Measurements from ENCODE around the gene ESPL1. TPM values are rescaled to one million over a fixed set of nuclear protein-coding genes. Genes with fewer than 3 reads are reported as not detected.
A peak's percentile ranks its signal among the peaks of the same experiment; 100 is the strongest.

The ESPL1 gene
- total and polyA plus RNA-seq, 2 of the 13 experiments (the other 11 are each of a cell fraction or from before 2014, with no cell fraction given): 5.8 to 11.5 TPM

DNA sequence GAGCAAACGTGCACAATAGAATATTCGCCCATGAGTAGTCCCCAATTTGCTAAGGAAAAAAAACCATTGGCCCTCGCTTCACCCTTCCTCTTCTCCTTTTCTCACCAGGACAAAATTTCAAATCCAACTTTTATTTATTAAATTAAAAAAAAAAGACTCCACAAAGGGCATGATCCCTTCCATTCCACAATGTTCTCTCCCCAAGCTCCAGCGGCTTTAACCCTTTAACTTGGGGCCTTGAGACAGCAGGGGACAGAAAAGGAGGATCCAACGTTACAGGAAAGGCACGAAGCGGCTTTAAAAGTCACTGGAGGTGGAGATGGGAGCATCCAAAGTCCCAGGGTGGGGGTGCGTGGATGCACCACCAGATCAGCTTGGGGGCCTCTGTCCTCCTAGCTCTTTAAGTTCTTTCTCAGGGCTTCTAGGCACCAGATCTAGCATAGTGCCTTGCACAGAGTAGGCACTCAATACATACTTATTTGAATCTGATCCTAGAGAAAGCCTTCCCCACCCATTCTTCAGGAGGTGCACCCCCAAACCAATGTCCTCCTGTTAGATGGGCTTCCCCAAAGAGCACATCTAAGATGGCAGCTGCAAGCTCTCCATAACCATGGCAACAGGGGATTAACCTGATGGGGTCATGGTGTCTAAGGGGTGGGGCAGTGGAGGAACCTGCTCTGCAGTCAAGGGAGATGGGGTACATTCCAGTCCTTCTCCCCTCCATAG lies 58.5 kb downstream of the ESPL1 start:
- Histone ChIP-seq H3K79me2 (ENCODE audit: insufficient read depth, low read length) (no peaks in the 10 kb centered on the region), H4K20me1 (ENCODE audit: insufficient read depth, low read length) (no peaks in the 10 kb centered on the region), H2AFZ (ENCODE audit: low read length) (no peak overlapping the region), H3K9me3 (ENCODE audit: low read length) (no peaks in the 10 kb centered on the region), H3K36me3 (replicated peaks in 1 of 2; ENCODE audit: control insufficient read depth in 1 of 2, insufficient read depth in 2 of 2, low read length in 2 of 2) (no peaks in the 10 kb centered on the region), H3K9ac (ENCODE audit: insufficient read depth, low read depth, low read length) (no peak overlapping the region), H3K4me3 (replicated peaks in 1 of 3; ENCODE audit: insufficient read depth in 1 of 3, low read depth in 2 of 3, low read length in 3 of 3) (no peak overlapping the region), H3K27me3 (ENCODE audit: control insufficient read depth in 1 of 2, insufficient read depth in 2 of 2, low read length in 2 of 2) (peaks cover 3 to 18% of the 10 kb centered on the region in 2 experiments; a peak in 4 of 5 replicates), H3K4me2 (ENCODE audit: low read depth, low read length) (no peak overlapping the region), H3K4me1 (ENCODE audit: insufficient read depth, low read length) (peaks cover 45% of the 10 kb centered on the region), H3K27ac (ENCODE audit: extremely low read length, insufficient read depth, low read length) (no peak overlapping the region)
- ChIA-PET POLR2A (interaction anchor here (0.9 to 3.2 kb wide), 3 partner anchors 18 to 115 kb away, joined by 3 to 23 read pairs (median 4); partner anchors contain the start of gene PRR13), CTCF (ENCODE audit: low intra/inter-chr PET ratio, low total read pairs) (interaction anchor here (1.9 kb wide), 1 partner anchor 18 kb away, joined by 6 read pairs; no protein-coding TSS in a partner anchor)
- FAIRE-seq (no peak), DNase-seq (ENCODE audit: low spot score) (no peak), ATAC-seq (no peak)
- in situ Hi-C loops (cut with HindIII; ENCODE audit: extremely low pct_ligation_motif_present, low pct_unique_long_range_greater_than_20kb) (loop anchor here (5.0 kb wide), 1 partner anchor 176 kb away; the partner anchor contains the start of gene TARBP2), intact Hi-C loops (cut with micrococcal nuclease; ENCODE audit: unreplicated experiment) (no loop called here)
- WGBS (ENCODE audit: low lambda C conversion rate): 82% methylated on average over 8 of the region's 8 CpGs
- TF ChIP-seq ZNF652 (CRISPR knock-in tag; IDR thresholded peaks at IDR 0.05; ENCODE audit: borderline replicate concordance, low read depth): peak; percentile 57; the same call in 1 of the 2 replicates
- TF ChIP-seq, protein P1, sequence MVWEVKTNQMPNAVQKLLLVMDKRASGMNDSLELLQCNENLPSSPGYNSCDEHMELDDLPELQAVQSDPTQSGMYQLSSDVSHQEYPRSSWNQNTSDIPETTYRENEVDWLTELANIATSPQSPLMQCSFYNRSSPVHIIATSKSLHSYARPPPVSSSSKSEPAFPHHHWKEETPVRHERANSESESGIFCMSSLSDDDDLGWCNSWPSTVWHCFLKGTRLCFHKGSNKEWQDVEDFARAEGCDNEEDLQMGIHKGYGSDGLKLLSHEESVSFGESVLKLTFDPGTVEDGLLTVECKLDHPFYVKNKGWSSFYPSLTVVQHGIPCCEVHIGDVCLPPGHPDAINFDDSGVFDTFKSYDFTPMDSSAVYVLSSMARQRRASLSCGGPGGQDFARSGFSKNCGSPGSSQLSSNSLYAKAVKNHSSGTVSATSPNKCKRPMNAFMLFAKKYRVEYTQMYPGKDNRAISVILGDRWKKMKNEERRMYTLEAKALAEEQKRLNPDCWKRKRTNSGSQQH (CRISPR knock-in tag; IDR thresholded peaks at IDR 0.05; ENCODE audit: low read depth): no peak
- BruUV-seq (replicated peaks): no TSS peak

DNA sequence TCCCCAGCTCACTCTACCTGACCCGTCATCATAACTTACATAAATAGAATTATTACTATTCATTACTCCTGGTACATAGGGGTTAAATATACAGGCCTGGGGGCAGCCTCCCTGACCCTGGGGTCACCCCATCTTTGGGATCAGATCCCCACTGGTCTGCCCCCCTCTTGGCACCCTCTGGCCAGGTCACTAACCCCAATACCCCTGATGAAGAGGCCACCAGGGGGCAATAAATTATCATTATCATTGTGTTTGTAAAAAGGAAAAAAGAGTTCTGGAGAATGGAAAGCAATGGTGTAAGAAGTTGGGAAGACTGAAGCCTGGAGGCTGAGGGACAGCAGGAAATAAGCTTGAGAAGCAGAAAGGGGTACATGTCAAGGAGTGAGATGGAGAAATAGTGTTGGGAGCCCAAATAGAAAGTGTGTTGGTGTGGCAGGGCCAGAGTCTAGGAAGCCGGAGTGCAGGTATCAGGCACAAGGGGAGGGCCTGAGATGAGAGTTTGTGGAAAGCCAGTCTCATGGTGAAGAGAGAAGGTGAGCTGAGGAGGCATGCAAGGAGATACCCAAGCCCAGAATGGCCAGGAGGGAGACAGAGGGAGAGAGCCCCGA lies 59.4 kb downstream of the ESPL1 start:
- POLR2A ChIA-PET: interaction anchor here (0.9 to 1.5 kb wide), 5 partner anchors 20 to 174 kb away, joined by 3 to 5 read pairs (median 4); partner anchors contain the start of genes PFDN5, PRR13, SP1 and TARBP2
- Histone ChIP-seq H3K9ac (ENCODE audit: insufficient read depth, low read depth, low read length) (no peak overlapping the region), H3K4me2 (ENCODE audit: low read depth, low read length) (peak overlapping the region; percentile 49), H2AFZ (ENCODE audit: low read length) (no peak overlapping the region), H3K79me2 (ENCODE audit: insufficient read depth, low read length) (no peaks in the 10 kb centered on the region), H3K27me3 (ENCODE audit: control insufficient read depth in 1 of 2, insufficient read depth in 2 of 2, low read length in 2 of 2) (peaks cover 4 to 23% of the 10 kb centered on the region in 2 experiments; a peak in 4 of 5 replicates), H3K4me3 (replicated peaks in 1 of 3; ENCODE audit: insufficient read depth in 1 of 3, low read depth in 2 of 3, low read length in 3 of 3) (peak overlapping the region in 1 of 3 experiments; percentile 45; a peak in 1 of 6 replicates), H3K4me1 (ENCODE audit: insufficient read depth, low read length) (peaks cover 36% of the 10 kb centered on the region), H3K27ac (ENCODE audit: extremely low read length, insufficient read depth, low read length) (no peak overlapping the region), H4K20me1 (ENCODE audit: insufficient read depth, low read length) (no peaks in the 10 kb centered on the region), H3K9me3 (ENCODE audit: low read length) (no peaks in the 10 kb centered on the region), H3K36me3 (replicated peaks in 1 of 2; ENCODE audit: control insufficient read depth in 1 of 2, insufficient read depth in 2 of 2, low read length in 2 of 2) (no peaks in the 10 kb centered on the region)
- no peak for DNase-seq (ENCODE audit: low spot score)
- peak; percentile 11 for ATAC-seq
- intact Hi-C loops (cut with micrococcal nuclease; ENCODE audit: unreplicated experiment): no loop called here
- in situ Hi-C loops (cut with HindIII; ENCODE audit: extremely low pct_ligation_motif_present, low pct_unique_long_range_greater_than_20kb): loop anchor here (5.0 kb wide), 1 partner anchor 175 kb away; the partner anchor contains the start of gene TARBP2
- no TSS peak for BruUV-seq (replicated peaks)
- 27% methylated on average over 3 of the region's 3 CpGs for WGBS (ENCODE audit: low lambda C conversion rate)
- CTCF ChIA-PET (ENCODE audit: low intra/inter-chr PET ratio, low total read pairs): interaction anchor here (1.9 kb wide), 1 partner anchor 17 kb away, joined by 6 read pairs; no protein-coding TSS in a partner anchor
- FAIRE-seq: no peak
- no peak for TF ChIP-seq TAF15 (IDR thresholded peaks at IDR 0.05; ENCODE audit: low read depth, low read length, poor library complexity, severe bottlenecking)
- TF ChIP-seq, protein P2, sequence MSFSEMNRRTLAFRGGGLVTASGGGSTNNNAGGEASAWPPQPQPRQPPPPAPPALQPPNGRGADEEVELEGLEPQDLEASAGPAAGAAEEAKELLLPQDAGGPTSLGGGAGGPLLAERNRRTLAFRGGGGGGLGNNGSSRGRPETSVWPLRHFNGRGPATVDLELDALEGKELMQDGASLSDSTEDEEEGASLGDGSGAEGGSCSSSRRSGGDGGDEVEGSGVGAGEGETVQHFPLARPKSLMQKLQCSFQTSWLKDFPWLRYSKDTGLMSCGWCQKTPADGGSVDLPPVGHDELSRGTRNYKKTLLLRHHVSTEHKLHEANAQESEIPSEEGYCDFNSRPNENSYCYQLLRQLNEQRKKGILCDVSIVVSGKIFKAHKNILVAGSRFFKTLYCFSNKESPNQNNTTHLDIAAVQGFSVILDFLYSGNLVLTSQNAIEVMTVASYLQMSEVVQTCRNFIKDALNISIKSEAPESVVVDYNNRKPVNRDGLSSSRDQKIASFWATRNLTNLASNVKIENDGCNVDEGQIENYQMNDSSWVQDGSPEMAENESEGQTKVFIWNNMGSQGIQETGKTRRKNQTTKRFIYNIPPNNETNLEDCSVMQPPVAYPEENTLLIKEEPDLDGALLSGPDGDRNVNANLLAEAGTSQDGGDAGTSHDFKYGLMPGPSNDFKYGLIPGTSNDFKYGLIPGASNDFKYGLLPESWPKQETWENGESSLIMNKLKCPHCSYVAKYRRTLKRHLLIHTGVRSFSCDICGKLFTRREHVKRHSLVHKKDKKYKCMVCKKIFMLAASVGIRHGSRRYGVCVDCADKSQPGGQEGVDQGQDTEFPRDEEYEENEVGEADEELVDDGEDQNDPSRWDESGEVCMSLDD (CRISPR knock-in tag; IDR thresholded peaks at IDR 0.05; ENCODE audit: borderline replicate concordance): no peak
- no peak for TF ChIP-seq ZNF879 (CRISPR knock-in tag; IDR thresholded peaks at IDR 0.05)
- TF ChIP-seq ZNF160 (CRISPR knock-in tag; IDR thresholded peaks at IDR 0.05): no peak
- TF ChIP-seq ZNF224 (CRISPR knock-in tag; IDR thresholded peaks at IDR 0.05): no peak
- TF ChIP-seq HDAC6 (IDR thresholded peaks at IDR 0.05; ENCODE audit: low read depth, low read length): no peak
- TF ChIP-seq ZNF207 (IDR thresholded peaks at IDR 0.05; ENCODE audit: borderline replicate concordance): no peak
- TF ChIP-seq SP4 (CRISPR knock-in tag; IDR thresholded peaks at IDR 0.05): 0 out of 2 replicates have a peak, but pooled peaks have one; percentile 34

All from HepG2 (cell line).